GM21515 (cell line): Measurements from ENCODE around the gene CREB3L2.
"Not testable (repeated sequence)": the region's sequence is repeated elsewhere in the genome, so short reads cannot be mapped to it uniquely, and the experiment has no call there.

Source experiments
- ATAC-seq: cut with Tn5 transposase; IDR thresholded peaks from one replicate; pipeline ENCODE4 v1.9.1; 2021; ENCODE audit not compliant: unreplicated experiment

Gene CREB3L2

GRCh38 chr7:137847568-137848050 is 154.3 kb downstream of the CREB3L2 start:
- ATAC-seq, result no peak

GRCh38 chr7:137846827-137847567 is 154.9 kb downstream of the CREB3L2 start, which contains the start of gene DGKI:
Gene DGKI (minus strand): TSS chr7:137846974.
- no peak for ATAC-seq

GRCh38 chr7:137846549-137846826 is 155.4 kb downstream of the CREB3L2 start:
- no peak for ATAC-seq

GRCh38 chr7:137844677-137845425 is 157.0 kb downstream of the CREB3L2 start:
- no peak for ATAC-seq

GRCh38 chr7:137839903-137840779 is 161.7 kb downstream of the CREB3L2 start:
- ATAC-seq, result no peak

GRCh38 chr7:137838706-137839315 is 163.1 kb downstream of the CREB3L2 start:
- no peak for ATAC-seq

- no peak for ATAC-seq
Measured at GRCh38 chr7:137836541-137836940, 165.3 kb downstream of the CREB3L2 start.

GRCh38 chr7:137836113-137836509 is 165.8 kb downstream of the CREB3L2 start:
- ATAC-seq, result no peak

GRCh38 chr7:137835486-137836112 is 166.3 kb downstream of the CREB3L2 start:
- no peak for ATAC-seq

- no peak for ATAC-seq
Measured at GRCh38 chr7:137834552-137834951, 167.3 kb downstream of the CREB3L2 start.

- not testable (repeated sequence) for ATAC-seq
Measured at GRCh38 chr7:137832990-137833389, 168.9 kb downstream of the CREB3L2 start.

- ATAC-seq, result no peak
Measured at GRCh38 chr7:137832382-137832781, 169.5 kb downstream of the CREB3L2 start.

GRCh38 chr7:137831555-137831954 is 170.3 kb downstream of the CREB3L2 start:
- ATAC-seq, result not testable (repeated sequence)

GRCh38 chr7:137829337-137829992 is 172.4 kb downstream of the CREB3L2 start:
- ATAC-seq, result no peak

- no peak for ATAC-seq
Measured at GRCh38 chr7:137828456-137828855, 173.4 kb downstream of the CREB3L2 start.

GRCh38 chr7:137825489-137825888 is 176.4 kb downstream of the CREB3L2 start:
- no peak for ATAC-seq
